GM18520 (cell line): ENCODE data around the gene NSG1.
"Not testable (repeated sequence)": the region's sequence is repeated elsewhere in the genome, so short reads cannot be mapped to it uniquely, and the experiment has no call there.

Source experiments
- ATAC-seq: cut with Tn5 transposase; IDR thresholded peaks from one replicate; pipeline ENCODE4 v1.9.1; 2021; ENCODE audit not compliant: unreplicated experiment

Gene NSG1

GRCh38 chr4:4415107-4415805 is 28.4 kb downstream of the NSG1 start:
- ATAC-seq = no peak

GRCh38 chr4:4415806-4416805 is 29.2 kb downstream of the NSG1 start:
- ATAC-seq = no peak

DNA sequence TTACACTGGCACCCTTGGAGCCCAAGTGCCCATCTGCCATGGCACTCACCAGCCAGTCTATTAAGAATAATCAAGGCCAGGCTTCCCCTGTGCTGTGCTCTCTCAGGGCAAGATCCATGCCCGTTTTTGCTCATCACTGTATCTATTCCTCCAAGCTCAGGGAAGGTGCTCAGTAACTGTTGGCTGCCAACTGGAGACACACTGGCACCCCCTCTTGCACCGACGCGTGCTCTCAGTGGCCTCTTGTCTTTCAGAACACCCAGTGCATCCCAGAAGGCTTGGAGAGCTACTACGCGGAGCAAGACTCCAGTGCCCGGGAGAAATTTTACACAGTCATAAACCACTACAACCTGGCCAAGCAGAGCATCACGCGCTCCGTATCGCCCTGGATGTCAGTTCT is 30.1 kb downstream of the NSG1 start:
- no peak for ATAC-seq

DNA sequence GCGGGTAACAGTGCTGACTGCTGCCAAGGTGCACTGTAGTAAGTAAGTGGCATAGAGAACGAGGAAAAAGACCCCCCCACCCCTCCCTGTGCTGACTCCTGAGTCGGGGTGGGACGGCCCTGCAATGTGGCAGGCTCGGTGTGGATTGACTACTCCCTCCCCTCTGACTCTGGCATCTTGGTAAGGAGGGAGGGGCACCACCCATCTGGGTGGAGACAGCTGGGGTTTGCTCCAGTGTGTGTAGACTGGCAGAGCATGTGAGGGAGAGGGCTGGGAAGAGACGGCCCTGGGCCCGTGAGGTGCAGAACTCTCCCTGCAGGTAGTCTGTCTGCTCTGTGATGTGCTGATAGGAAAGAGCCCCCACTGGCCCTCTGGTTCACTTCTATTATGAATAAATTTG is 31.0 kb downstream of the NSG1 start:
- ATAC-seq = no peak

- no peak for ATAC-seq
Observed at GRCh38 chr4:4418676-4419390, 31.9 kb downstream of the NSG1 start.

GRCh38 chr4:4419896-4420295 is 33.0 kb downstream of the NSG1 start:
- ATAC-seq = no peak

GRCh38 chr4:4420421-4420820 is 33.5 kb downstream of the NSG1 start:
- no peak for ATAC-seq

DNA sequence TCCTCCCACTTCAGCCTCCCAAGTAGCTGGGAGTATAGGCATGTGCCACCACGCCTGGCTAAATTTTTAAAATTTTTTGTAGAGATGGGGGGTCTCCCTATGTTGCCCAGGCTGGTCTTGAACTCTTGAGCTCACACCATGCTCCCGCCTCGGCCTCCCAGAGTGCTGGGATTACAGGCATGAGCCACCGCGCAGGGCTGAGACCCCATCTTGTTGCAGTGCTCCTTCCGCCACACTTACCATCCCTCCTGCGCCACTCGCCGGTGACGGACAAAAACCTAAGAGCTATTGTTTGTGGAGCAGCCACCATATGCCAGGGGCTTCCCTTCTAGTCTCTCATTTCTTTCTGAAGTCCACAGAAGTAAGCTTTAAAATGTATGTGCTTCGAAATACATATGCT is 34.5 kb downstream of the NSG1 start:
- ATAC-seq = no peak

DNA sequence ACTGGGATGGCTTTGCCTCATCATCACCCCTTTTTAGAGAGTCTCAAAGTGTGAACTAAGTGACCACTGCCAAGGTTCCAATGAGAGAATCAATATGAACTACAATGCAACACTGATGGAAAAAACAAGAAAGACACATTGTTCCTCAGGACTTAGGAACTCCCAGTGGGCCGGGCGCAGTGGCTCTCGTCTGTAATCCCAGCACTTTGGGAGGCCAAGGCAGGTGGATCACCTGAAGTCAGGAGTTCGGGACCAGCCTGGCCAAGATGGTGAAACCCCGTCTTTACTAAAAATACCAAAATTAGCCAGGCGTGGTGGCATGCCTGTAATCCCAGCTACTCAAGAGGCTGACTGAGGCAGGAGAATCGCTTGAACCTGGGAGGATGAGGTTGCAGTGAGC is 35.2 kb downstream of the NSG1 start:
- not testable (repeated sequence) for ATAC-seq

DNA sequence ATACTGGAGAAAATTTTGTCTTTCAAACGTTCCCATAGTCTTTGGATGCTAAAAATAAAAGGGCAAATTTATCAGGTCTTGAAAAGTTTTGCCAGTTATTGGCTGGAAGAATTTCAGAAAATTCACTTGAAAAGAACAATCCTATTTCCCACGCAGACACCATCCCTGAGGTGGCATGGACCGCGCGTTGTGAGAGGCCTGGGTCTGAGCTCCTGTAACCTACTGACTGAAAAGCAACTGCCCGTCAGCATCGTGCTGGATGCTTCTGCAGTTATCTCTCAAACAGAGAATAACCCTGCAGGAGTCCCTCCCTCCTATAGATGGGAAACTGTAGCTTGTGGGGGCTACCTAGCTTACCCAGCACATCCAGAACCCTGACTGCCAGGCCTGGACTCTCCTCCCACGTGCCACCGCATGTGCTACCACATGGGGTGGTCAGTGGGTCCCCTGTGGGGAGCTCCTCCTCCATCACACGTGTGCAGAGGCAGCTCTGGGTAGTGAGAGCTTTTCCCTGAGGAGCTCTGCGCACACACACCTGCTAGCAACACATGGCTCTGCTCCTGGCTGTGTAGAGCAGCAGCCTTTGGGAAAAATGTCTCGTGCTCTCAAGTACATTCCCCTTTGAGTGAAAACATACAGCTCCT is 36.1 kb downstream of the NSG1 start:
- no peak for ATAC-seq

GRCh38 chr4:4423706-4424498 is 37.0 kb downstream of the NSG1 start:
- ATAC-seq = no peak

DNA sequence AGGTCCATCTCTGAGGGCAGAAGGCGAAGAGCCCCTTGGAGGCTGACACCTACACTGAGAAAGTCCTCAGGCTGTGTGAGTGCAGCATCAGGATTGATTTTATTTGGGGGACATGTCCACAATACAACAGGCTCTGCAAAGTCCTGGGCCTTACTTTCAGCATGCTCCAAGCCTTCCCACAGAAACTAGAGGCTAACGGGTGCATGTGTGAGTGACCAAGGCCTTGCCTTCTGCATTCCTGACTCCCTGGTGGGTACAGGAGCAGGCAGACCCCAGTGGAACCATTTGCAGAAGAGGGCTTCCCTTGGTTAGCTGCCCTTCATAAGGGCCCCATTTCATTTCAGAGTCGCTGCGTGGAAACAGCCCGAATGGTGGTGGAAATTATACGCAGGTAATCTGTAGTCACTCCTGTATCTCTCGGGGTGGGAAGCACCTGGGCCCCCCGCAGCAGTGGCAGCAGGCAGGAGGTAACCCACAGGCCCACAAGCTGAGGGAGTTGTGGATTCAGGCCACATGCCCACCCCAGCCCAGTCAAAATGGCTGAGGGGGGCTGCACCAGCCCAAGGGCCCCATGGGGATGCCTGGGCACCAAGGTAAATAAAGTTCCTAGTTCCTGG is 37.7 kb downstream of the NSG1 start:
- no peak for ATAC-seq

- ATAC-seq = no peak
Observed at GRCh38 chr4:4425119-4425690, 38.3 kb downstream of the NSG1 start.

GRCh38 chr4:4425696-4426095 is 38.8 kb downstream of the NSG1 start:
- ATAC-seq = no peak

DNA sequence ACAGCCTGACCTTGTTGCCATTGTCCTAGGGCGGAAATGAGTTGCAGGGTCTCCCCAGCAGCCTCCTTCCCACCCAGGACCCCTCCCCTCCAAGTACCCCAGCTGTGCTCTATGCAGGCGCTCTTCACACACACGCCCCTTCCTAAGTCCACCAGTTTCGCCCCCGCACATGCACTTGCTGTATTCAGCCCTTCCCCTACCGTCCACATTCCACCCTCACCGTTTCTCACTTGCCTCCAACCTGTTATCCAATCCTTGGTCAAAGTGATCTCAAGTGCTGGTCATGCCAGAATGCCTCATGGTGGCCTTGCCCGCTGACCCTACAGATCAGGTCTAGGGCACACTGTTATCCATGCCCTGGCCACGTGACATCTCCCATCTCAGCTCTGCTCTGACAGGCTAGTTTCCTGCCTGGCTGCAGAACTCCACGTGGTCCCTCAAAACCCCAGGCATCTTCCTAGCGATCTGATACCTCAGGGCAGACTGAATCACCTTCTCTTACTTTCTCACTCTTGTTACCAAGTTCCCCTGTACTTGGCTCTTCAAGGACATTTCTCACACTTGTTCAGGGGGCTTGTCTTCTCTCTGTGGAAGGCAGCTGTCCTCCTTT is 39.7 kb downstream of the NSG1 start:
- no peak for ATAC-seq

DNA sequence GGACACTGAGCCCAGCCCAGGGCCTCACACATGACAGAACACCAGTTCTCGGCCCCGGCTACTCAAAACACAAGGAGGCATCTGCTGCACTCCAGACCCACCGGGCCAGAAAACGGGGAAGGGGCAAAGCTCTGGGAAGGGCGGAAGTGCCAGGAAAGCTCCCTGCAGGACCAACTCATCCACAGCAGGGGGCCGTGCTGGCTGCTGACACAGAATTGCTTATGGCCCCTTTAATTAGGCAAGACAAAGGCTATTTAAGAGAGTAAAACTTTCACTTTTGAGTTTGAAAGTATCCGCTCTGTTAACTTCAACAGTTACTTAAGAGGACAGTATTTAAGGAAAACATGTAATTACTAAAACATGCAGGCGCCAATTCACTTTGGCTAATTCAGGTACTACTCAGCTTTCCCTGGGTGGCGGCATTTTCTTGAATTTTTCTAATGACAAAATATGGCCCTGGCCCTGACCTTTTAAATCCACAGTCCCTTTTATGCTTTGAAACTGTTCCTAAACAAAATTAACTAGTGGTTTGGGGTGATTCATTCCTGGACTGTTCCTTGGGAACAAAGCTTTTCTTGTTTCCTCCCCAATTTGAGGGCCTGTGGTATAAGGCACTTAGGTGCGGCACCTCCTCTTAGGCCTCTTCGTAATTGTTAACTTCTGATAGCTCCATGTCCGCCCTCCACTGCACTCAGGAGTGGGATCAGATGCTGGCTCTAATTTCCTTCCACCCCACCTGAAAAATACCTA is 40.4 kb downstream of the NSG1 start:
- no peak for ATAC-seq

GRCh38 chr4:4427886-4428285 is 41.0 kb downstream of the NSG1 start:
- ATAC-seq = no peak
